Muscle layer of colon (tissue), 2 donors: Measurements from ENCODE around the gene CR2.

ENCODE experiments used
- H3K27ac ChIP-seq: one replicate; pipeline ENCODE4 v1.7.0; 2013; ENCODE audit warnings: low read depth, mild to moderate bottlenecking, low read length, moderate library complexity
- H3K27me3 ChIP-seq, 2 donors: one replicate each; pipeline ENCODE4 v1.7.0; 2013; ENCODE audit warnings: low read length in 2 of 2, mild to moderate bottlenecking in 2 of 2; ENCODE audit not compliant: insufficient read depth in 2 of 2, control insufficient read depth in 1 of 2
- H3K36me3 ChIP-seq: one replicate; pipeline ENCODE4 v1.7.0; 2013; ENCODE audit warnings: mild to moderate bottlenecking, low read length; ENCODE audit not compliant: insufficient read depth
- H3K4me1 ChIP-seq: one replicate; pipeline ENCODE4 v1.7.0; 2013; ENCODE audit warnings: mild to moderate bottlenecking, low read length; ENCODE audit not compliant: insufficient read depth
- H3K4me3 ChIP-seq, 2 donors: one replicate each; pipeline ENCODE4 v1.7.0; 2013; ENCODE audit warnings: low read length in 2 of 2, low read depth in 1 of 2, mild to moderate bottlenecking in 1 of 2, moderate library complexity in 1 of 2
- H3K9ac ChIP-seq: one replicate; pipeline ENCODE4 v1.7.0; 2013; ENCODE audit warnings: low read length
- H3K9me3 ChIP-seq: one replicate; pipeline ENCODE4 v1.7.0; 2013; ENCODE audit warnings: mild to moderate bottlenecking, low read length
- donor health status: abdominal sarcoma.
- donor health status: Adenocarcinoma of cecum.

Gene CR2

DNA sequence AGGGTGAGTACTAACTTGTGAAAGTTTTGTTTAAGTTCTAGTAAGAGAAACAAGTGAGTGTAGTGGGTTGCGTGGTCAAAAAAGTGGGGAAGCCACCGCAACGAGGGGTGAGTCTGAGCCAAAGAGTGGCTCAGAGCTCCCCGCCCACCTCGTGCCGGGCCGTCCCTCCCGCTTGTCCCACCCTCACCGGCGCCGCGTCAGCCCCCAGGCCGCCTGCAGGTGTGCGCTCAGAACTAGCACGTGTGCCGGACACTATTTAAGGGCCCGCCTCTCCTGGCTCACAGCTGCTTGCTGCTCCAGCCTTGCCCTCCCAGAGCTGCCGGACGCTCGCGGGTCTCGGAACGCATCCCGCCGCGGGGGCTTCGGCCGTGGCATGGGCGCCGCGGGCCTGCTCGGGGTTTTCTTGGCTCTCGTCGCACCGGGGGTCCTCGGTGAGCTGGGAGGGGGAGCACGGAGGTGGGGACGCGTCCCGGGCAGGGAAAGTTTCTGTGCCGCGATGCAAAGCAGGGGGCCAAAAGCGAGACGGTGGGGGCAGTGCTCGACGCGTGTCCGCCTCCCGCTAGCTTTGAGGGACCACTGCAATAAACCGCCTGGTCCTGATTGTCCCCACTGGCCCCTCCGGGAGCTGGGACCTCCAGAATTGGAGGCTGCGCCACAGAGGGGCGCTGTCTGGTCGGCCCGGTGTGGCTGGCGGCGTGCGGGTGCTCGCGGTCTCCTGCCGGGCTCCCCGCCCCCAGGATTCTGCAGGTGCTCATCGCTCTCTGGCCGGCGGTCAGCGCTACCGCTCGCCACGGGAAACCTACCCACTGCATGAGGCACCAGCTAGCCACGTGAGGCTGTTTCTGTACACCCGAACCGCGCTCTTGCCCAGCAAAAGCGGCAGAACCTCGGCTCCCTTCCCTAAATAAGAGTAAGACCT lies at the start of gene CR2:
Gene CR2 (plus strand): TSS at position 283 of the 919 bp plus-strand sequence. CDS start 91 bp downstream, at position 374.
- peaks cover 8 to 31% of the 10 kb centered on the region in 2 donors for H3K27me3 ChIP-seq
- no peaks in the 10 kb centered on the region for H3K9me3 ChIP-seq
- H3K36me3 ChIP-seq, result no peaks in the 10 kb centered on the region
- peak within 1 kb of the TSS; percentile 45 to 60 for H3K4me3 ChIP-seq
- peaks cover 9% of the 10 kb centered on the region for H3K4me1 ChIP-seq
- no peak within 1 kb of the TSS for H3K27ac ChIP-seq
- H3K9ac ChIP-seq, result no peak within 1 kb of the TSS

DNA sequence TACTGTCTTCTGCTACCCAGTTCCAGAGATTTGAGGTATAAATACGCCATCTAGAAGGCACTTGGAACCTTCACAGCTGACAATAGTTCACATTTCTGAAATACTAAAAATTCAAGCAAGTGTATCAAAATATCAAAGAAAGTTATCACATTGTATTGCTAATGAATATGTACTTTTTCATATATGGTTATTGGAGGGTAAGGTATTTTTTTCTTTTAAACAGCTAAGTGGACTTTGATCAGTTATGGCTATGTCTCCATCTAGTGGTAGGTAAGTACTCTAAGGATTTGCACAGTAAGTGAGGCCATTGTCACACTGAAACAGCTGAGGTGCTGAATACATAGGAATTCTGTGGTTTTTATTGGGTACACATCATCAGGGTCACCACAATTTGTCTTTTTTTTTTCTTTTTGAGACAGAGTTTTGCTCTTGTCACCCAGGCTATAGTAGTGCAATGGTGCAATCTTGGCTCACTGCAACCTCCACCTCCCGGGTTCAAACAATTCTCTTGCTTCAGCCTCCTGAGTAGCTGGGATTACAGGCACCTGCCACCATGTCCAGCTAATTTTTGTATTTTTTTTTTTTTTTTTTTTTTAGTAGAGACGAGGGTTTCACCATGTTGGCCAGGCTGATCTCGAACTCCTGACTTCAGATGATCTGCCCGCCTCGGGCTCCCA lies 49.1 kb upstream of the CR2 start:
- H3K4me1 ChIP-seq, result no peaks in the 10 kb centered on the region
- H3K4me3 ChIP-seq, result no peak overlapping the region
- H3K27ac ChIP-seq, result no peak overlapping the region
- H3K9me3 ChIP-seq, result no peaks in the 10 kb centered on the region
- no peaks in the 10 kb centered on the region for H3K27me3 ChIP-seq
- no peak overlapping the region for H3K9ac ChIP-seq
- H3K36me3 ChIP-seq, result no peaks in the 10 kb centered on the region

DNA sequence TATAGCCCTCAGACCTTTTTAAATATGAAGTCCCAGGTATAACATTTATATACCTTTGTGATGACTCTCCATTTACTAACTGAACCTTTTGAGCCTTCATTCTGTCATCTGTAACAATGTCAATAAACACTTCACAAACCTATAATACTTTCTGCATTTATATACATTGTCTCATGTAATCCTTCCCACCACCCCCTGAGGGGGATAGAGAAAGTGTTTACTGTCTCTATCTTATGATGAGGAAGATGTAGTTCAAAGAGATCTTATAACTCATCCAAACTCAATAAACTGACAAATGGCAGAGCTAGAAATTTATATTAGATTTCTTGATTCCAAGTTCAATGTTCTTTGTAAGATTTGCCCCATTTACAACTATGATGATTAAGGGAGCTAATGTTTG lies 48.3 kb upstream of the CR2 start:
- no peak overlapping the region for H3K9ac ChIP-seq
- H3K9me3 ChIP-seq, result no peaks in the 10 kb centered on the region
- H3K27me3 ChIP-seq, result no peaks in the 10 kb centered on the region
- no peaks in the 10 kb centered on the region for H3K36me3 ChIP-seq
- no peak overlapping the region for H3K4me3 ChIP-seq
- H3K4me1 ChIP-seq, result no peaks in the 10 kb centered on the region
- no peak overlapping the region for H3K27ac ChIP-seq

DNA sequence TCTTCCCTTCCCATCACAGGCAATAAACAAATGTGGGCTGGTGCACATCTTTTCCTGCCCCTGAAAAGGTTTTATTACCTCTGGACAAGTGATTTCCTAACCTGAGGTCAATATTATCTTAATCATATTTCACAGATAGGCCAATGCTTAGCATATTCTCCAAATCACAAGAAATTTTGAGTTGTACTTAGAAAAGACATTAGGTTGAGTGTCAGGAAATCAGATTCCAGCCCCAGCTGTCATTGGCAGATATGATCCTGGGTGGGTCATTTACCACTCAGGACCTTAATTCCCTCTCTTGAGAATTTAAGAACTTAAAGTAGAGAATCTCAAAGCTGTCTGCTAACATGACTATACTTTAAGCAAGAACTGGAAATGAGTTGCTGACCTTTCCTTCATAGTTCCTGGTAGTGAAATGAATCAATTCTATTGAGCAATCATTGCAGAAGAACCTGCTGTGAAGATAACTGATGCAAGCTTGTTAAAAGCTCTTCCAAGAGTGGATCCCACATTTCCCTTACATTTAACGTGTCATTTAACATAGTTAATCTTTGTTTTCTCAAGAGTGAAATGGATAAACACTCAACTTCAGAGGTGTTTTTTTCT lies 46.4 kb upstream of the CR2 start:
- Histone ChIP-seq H3K27me3 (no peaks in the 10 kb centered on the region), H3K36me3 (no peaks in the 10 kb centered on the region), H3K9me3 (no peaks in the 10 kb centered on the region), H3K4me1 (no peaks in the 10 kb centered on the region), H3K9ac (no peak overlapping the region), H3K27ac (no peak overlapping the region), H3K4me3 (no peak overlapping the region)

DNA sequence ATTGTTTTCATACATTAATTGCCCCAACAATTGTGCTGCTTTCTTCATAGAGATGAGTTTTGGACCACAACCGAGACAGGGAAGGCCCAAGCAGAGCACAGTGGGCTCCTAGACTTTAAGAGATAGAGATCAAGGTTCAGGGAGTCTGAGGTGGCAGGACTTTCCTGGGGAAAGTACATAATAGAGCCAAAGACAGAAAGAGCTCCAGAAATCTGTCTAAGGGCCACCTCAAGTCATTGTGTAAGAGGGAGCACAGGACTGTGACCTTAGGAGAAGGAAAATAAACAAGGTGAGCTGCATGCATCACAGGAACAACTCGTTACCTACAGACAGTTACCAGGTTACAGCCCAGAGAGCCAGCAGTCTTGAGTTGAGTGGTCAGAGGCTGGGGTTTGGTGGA lies 41.3 kb upstream of the CR2 start:
- no peaks in the 10 kb centered on the region for H3K4me1 ChIP-seq
- no peaks in the 10 kb centered on the region for H3K9me3 ChIP-seq
- no peaks in the 10 kb centered on the region for H3K36me3 ChIP-seq
- no peak overlapping the region for H3K9ac ChIP-seq
- H3K4me3 ChIP-seq, result no peak overlapping the region
- no peak overlapping the region for H3K27ac ChIP-seq
- no peaks in the 10 kb centered on the region for H3K27me3 ChIP-seq

DNA sequence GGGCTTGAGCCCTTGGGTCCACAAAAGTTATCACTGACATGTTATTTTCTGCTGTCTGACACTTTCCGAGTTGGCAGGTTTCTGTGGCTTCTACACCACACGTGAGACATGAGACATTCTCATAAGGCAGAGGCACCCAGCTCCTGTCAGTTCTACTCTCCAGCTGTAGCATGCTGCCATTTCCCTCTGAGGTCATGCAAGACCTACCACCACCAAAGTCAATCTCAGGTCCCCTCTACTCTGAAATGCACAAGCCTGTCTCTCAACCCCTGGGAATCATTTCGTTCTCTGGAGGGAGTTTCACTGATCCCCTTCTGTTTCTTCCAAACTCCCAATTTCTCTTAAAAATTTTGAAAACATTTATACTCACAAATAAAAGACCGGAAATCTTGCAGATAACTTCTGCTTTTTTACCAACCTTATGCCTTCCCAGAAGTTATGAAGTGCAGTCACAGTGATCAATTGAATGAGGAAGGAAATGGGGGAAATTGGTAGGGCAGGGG lies 39.5 kb upstream of the CR2 start:
- no peak overlapping the region for H3K9ac ChIP-seq
- no peak overlapping the region for H3K27ac ChIP-seq
- H3K4me1 ChIP-seq, result no peaks in the 10 kb centered on the region
- H3K4me3 ChIP-seq, result no peak overlapping the region
- no peaks in the 10 kb centered on the region for H3K9me3 ChIP-seq
- no peaks in the 10 kb centered on the region for H3K36me3 ChIP-seq
- H3K27me3 ChIP-seq, result no peaks in the 10 kb centered on the region

DNA sequence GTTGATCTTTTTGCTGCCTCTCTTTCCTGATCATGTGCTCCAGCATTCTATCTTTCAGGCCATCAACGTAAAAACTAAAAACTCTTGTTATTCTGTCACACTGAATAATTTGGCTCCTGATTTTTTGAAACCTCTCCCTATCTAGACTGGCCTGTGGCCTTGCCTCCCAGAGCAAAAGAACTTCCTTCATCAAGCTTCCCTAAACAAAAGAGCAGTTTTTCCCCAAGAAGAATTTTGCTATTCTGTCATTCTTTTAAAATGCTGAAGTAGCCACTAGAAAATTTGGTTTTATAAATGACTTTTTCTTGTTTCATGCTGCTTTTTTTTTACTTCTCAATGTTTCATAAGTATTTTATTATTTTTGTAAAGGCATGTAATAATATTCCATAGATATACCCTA lies 37.1 kb upstream of the CR2 start:
- Histone ChIP-seq H3K36me3 (no peaks in the 10 kb centered on the region), H3K4me3 (no peak overlapping the region), H3K9me3 (no peaks in the 10 kb centered on the region), H3K27ac (no peak overlapping the region), H3K27me3 (no peaks in the 10 kb centered on the region), H3K9ac (no peak overlapping the region), H3K4me1 (no peaks in the 10 kb centered on the region)

DNA sequence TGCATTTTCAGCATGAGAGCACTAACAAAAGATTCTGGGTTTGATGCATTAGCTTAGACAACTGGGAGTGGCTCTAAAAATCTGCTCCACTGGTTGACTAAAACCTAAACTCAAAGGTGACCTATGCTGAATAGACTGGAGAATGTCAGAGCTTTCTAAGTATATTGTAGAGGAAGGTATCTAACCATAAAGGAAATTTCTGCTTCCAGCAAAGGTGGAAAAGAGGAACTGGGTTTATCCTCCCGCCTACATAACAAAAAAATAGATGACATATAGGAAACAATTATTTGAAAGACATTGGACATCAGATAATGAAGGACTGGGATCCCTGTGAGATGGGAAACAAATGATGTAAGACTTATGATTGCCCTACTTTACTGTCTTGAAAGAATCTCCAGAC lies 35.8 kb upstream of the CR2 start:
- Histone ChIP-seq H3K27ac (no peak overlapping the region), H3K9ac (no peak overlapping the region), H3K4me1 (no peaks in the 10 kb centered on the region), H3K36me3 (no peaks in the 10 kb centered on the region), H3K27me3 (no peaks in the 10 kb centered on the region), H3K9me3 (no peaks in the 10 kb centered on the region), H3K4me3 (no peak overlapping the region)

DNA sequence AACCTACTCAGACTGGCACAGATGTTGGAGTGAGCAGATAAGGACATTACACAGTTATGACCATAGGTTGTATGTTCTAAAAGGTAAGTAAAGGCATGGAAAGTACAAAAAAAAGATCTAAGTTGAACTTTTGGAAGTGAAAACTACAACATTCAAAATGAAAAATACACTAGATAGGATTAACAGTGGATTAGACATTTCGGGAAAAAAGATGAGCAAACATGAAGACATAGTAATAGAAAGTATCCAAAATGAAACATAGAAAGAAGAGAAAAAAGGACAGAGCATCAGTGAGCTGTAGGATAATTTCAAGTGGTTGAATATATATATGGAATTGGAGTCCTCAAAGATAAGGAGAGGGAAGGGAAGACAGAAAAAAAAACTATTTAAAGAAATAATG lies 34.0 kb upstream of the CR2 start:
- no peak overlapping the region for H3K9ac ChIP-seq
- H3K27ac ChIP-seq, result no peak overlapping the region
- no peaks in the 10 kb centered on the region for H3K9me3 ChIP-seq
- H3K27me3 ChIP-seq, result peaks cover 0 to 5% of the 10 kb centered on the region in 2 donors
- H3K4me1 ChIP-seq, result no peaks in the 10 kb centered on the region
- no peak overlapping the region for H3K4me3 ChIP-seq
- no peaks in the 10 kb centered on the region for H3K36me3 ChIP-seq

DNA sequence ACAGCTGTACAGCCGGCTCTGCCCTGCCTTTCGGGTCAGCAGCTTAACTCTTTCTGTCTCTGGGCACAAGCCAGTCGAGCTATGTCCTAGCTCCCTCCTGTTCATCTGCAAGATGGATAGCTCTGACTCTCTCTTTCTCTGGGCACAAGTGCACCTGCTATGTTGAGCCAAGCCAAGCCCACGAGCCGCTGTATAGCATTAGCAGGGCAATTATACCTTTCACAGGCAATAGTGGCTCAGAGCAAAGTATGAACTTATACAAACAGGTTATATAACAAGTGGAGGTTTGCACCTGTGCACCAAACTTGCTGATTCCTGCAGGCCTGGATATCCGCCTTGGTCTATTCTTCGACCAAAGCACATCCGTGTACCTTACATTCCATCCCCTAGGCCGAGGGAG lies 33.0 kb upstream of the CR2 start:
- Histone ChIP-seq H3K9me3 (no peaks in the 10 kb centered on the region), H3K27me3 (peaks cover 0 to 5% of the 10 kb centered on the region in 2 donors), H3K9ac (no peak overlapping the region), H3K4me1 (no peaks in the 10 kb centered on the region), H3K27ac (no peak overlapping the region), H3K4me3 (no peak overlapping the region), H3K36me3 (no peaks in the 10 kb centered on the region)

DNA sequence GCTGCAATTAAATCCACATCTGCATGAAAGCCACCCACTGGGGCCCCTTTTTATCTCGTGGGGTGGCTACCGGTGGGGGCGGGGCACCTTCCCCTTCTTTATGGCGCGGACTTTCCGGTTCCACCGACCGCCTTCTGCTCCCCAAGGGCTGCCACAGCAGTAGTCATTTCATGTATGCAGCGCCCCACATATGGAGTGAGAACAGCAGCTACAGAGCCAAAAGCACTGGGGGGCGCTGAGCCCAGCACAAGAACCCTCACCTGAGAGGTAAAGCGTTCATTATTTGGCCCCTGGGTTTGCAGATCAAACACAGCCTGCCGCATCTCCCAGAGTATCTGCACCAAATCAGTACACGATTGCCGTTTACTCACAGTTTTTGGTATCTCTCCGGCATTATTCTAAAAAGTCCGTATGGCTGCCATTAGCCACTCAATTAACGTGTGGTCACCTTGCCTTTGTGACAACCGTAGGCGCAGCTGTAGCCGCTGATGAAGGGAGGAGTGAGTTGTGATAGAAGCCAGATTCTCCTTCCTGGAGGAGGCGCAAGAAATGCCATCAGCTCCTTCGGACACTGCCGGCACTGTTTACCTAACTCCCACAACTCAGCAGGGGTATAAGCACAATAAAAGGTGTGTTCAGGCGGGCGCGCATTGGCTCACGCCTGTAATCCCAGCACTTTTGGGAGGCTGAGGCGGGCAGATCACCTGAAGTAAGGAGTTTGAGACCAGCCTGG lies 30.4 kb upstream of the CR2 start:
- no peaks in the 10 kb centered on the region for H3K36me3 ChIP-seq
- H3K4me1 ChIP-seq, result no peaks in the 10 kb centered on the region
- no peaks in the 10 kb centered on the region for H3K9me3 ChIP-seq
- no peak overlapping the region for H3K27ac ChIP-seq
- H3K9ac ChIP-seq, result no peak overlapping the region
- H3K27me3 ChIP-seq, result peaks cover 0 to 5% of the 10 kb centered on the region in 2 donors
- no peak overlapping the region for H3K4me3 ChIP-seq
